ENCODE measurements around the gene CFDP1.

CFDP1 gene

DNA sequence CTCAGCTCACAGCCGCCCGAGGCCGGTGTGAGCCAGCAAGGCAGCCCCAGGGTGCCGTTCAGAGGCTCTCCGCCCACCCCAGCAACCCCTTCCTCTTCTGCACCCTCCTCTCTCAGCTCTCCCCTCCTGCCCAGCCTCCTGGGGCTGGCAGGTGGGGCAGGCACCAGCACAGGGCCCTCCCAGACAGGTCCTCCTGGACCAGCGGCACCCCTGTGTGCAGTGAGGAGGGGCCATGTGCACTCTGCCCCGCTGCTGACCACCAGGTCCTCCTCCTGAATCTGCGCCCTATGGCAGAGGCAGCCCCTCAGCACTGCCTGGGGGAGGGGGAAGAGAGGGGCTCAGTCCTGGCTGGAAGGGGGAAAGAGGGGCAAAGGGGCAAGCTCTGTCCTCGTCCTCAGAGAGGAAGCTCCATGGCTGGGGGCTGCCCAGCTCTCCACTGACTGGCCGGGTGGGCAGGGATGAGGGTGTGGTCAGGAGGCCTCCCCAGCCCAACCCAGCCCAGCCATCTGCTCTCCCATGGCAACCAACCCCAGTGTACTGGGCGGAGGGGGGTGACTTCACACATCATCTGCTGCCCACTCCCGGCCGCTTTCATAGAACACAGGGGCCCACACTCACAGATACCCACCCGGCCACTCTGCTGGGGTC lies 176.5 kb downstream of the CFDP1 start:
- in situ Hi-C loops (cut with HindIII; ENCODE audit: low sequenced_read_pairs): no loop called here

DNA sequence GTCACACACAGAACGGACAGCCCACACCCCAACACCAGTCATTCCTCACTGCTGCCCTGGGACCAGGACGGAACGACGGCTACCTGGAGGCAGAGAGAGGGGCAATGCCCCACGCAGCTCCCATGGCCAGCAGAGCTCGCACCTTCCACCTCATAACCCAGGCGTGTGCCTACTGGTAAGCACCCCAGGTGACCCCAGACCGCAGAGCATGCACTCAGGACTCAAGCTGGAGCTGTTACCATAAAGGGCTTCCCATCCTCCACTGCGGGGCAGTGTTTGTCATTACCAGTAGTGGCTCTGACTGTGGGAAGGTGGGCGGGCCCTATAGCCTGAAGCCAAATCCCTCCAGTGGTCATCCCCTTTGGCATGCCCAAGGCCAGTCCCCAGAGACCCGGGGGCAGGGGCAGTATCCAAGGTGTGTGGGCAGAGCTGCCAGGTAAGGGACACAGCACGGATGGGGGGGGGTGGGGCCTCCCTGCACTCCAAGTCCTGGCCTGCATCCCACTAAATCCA lies 177.2 kb downstream of the CFDP1 start:
- in situ Hi-C loops (cut with HindIII; ENCODE audit: low sequenced_read_pairs): no loop called here

DNA sequence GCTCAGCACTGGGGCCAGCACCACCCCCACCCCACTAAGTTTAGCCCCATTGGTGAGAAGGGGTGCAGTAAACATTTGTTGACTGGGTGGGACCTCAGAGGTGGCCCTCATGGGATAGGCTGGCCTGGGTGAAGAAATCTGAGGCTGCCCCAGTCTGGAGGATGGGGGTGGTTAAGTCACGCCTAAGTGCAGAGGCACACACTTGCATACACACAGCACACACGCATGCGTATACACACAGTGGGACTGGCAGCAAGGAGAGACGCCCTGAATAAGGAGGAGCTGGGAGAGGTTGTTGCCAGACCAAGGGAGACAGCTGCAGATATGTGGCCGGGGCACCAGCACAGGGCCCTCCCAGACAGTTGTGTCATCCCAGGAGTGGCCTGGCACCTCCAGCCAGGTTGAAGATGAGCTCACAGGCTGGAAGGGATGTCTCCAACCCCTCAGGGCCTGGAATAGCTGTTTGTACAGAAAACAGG lies 178.9 kb downstream of the CFDP1 start:
- in situ Hi-C loops (cut with HindIII; ENCODE audit: low sequenced_read_pairs): no loop called here

DNA sequence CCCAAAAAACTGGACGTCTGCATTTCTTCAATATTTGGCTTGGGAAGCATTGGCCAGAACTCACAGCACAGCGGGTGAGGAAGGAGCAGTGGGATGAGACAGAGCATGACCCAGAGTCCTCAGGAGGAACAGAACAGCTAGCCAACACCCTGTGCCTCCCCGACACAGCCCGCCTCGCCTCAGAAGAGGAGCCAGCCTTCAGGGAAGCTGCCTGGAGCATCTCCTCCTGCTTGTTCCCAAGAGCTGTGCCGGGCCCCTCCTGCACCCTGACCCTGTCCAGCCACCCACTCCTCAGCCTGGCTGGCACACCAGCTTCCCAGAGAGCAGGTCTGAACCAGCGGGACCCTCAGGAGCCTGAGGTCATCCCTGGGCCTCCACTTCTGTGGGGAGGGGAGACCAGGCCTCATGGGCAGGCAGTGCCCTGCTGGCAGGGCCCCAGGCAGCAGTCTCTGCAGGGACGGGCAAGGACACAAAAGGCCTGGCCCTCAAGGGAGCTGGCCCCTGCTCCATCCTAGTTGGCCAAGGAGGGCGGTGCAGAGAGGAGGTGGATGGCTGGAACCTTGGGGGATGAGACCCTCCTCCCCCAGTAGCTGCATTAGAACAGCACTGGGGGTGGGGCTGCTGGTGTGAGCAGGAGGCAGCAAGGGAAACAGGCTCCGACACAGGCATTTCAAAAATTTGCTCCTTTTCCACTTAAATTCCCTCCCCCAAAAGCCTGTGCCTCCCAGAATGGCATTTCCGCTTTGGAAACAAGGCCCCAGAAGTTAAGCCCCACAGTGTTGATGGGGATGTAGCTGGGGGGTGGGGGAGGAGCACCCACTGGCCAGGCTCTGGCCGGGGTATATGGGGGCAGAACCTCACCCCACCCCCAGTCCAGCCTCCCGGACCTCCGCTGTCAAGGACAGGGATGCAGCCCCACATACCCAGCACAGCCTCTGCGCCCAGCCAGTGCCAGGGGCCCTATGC lies 180.1 kb downstream of the CFDP1 start:
- in situ Hi-C loops (cut with HindIII; ENCODE audit: low sequenced_read_pairs): no loop called here

DNA sequence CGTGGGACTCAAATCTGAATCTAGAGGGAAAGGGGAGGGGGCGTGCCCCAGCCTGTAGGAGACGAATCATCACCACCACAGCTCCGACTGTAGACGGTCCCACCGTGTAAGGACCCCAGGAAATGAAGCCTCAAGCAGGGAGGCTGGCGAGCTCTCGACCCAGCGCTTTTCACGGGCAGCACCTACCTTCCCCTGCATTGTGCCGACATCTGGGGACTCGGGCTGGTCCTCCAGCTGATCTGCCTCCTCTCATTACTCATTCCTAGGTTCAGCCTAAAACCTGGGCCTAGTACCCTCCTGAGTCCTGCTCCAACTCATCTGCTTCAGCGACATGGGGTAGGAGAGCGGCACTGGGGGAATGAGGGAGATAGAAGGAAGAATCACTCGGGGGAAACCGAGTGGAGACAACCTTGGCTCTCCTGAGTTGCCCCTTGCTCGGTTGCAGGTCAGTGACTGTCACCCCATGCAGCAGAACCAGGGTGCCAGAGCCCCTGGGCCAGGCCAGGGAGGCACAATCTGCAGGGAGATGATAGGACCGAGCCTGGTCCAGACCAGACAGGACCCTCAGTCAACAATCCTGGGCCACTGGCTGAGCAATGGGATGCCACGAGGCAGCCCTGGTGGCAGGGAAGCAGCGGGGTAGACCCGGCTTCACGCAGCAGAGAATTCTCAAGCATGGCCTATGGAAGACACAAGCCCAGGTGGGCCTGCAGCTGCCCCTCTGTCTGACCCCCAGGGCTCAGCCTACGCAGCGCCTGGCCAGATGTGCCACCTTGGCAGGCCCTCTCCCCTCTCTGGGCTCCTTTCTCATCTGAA lies 181.0 kb downstream of the CFDP1 start:
- in situ Hi-C loops (cut with HindIII; ENCODE audit: low sequenced_read_pairs): no loop called here

DNA sequence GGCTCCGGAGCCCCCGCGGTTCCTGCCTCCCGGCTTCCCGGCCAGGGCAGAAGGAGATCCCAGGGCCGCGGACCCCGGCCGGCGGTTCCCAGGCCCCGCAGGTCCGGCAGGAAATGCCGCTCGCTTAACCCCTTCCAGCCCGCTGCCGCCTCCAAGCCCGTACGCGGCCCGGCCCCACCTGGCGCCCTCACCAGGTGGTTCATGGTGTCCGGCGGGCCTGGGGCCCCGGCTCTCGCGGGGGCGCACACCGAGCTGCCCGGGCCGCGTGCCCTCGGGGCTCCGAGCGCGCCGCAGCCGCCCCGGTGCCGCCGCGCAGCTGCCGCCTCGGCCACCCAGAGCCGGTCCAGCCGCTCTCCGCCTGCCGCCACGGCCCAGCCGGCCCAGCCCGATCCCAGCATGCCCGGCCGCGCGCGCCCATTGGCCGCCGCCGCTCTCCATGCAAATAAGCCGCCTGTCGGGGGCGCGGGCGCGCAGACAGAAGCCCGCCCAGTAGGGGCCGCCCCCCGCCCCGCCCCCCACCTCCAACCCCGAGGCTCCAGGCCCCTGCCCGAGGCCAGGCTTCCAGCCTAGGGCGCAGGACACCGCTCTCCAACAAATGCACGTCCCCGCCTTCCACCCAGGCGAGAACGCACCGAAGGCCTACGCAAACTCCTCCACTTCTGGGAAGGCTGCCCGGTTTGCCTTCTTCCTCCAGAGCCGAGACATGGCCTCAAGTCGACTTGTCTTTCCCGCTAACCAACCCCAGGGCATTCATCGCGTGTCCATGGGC lies 181.8 kb downstream of the CFDP1 start, which contains the start of gene BCAR1:
TSS of gene BCAR1 (minus strand) at position 345 of the 769 bp plus-strand sequence. CDS start at position 203, 142 bp downstream.
- in situ Hi-C loops (cut with HindIII; ENCODE audit: low sequenced_read_pairs): no loop called here

DNA sequence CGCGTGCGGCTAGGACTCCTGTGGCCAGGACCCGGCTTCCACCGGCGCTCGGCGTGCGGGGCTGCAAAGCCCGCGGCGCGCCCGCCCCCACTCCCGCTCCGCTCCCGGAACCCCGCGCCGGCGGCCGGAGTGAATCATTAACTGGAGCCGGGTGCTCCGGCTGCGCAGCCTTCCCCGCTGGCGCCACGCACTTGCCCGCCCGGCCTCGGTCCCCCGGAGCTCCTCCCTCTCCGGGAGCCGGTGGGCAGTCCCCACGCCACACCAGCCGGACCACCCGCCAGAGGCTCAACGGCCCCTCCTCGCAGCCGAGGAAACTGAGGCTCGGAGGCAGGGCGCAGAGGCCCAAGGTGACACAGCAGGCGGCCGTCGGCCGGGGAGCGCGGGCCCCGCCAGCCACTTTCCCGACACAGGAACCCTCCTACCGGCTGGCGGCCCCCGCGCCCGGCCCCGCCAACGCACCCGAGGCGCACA lies 182.5 kb downstream of the CFDP1 start:
- in situ Hi-C loops (cut with HindIII; ENCODE audit: low sequenced_read_pairs): no loop called here

DNA sequence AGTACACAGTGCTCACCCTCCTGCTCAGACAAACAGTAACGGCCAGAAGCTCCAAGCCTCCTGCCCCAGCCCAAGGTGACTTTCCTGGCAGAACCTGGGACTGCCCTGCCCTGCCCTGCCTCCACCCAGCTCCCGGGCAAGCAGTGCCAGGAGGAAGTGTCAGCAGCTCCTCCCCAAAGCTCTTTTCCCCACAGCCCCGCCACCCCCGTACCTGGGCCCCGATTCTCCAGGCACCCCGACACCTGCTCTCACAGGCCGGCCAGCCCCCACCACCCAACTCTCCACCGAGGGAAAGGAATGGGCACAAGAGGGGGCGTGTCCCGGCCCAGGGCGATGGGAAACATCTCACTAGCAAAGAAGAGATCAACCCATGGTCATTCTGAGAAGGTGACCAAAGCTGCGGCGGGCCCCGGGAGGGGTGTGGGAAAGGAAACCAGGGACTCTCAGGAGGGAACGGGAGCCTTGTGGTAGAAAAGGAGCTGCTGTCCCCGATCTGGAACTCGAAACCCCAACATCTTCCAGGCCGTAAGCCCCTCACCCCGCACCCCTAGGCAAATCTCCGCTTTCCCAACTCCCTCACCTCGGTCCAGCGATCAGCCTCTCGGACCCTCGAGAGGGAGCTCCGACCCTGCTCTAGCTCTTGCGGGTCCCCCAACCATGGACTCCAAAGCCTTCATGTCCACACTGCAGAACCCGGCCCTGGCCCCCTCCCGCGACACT lies 183.1 kb downstream of the CFDP1 start:
- in situ Hi-C loops (cut with HindIII; ENCODE audit: low sequenced_read_pairs): no loop called here

DNA sequence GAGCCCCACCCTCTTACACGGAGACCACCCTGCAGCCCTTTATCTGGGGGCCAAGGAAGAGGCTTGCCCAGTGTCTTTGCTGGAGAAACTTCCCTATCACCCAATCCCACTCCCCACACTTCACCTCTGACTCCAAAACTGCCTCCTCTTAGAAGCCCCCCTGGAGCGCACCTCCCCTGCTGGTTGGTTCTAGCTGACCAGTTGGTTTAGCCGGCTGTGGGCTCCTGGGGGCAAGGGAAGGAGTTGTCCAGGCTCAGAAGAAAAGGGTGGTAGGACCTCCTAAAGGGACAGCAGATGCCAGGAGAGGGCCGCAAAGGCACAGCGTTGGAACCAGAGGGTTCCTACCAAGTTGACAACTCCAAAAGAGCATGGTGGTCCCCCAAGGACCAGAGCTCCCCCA lies 183.9 kb downstream of the CFDP1 start:
- in situ Hi-C loops (cut with HindIII; ENCODE audit: low sequenced_read_pairs): no loop called here

DNA sequence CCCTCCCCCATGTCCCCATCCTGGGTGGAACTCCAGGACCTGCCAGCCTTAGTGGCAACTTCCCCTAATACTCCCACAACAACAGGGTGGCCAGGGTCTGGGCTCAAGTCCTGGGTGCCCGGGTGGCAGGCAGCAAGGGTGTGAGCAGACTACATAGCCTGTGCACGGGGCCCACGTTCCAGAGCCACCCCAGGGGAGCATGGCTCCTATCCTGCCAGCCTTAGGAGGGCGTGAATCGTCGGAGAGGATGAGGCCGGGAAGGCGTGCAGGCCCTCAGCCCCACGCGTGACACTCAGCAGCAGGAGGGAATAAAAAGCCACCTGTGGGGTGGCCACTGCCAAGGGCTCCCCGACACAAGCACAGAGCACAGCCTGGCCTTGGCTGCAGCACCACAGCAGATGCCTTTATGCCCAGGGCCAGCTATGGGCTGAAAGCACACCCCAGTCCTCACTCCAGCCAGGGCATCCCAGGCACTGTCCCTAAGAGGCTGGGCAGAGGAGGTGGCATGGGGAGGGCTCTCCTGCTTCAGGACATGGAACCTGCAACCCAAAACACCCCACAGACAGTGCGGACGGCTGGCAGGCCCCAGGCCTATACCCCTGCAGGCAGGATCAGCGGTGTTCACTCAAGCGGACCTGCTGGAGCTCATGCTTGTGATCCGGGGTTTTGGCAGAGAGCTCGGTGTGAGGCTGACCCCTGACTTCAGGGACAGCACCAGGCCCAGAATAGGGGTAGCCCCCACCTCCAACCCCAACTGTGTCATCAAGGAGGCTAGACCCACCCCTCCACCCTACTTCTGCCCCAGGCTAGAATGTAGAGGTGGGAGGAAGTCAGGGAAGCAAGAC lies 184.5 kb downstream of the CFDP1 start:
- in situ Hi-C loops (cut with HindIII; ENCODE audit: low sequenced_read_pairs): no loop called here

DNA sequence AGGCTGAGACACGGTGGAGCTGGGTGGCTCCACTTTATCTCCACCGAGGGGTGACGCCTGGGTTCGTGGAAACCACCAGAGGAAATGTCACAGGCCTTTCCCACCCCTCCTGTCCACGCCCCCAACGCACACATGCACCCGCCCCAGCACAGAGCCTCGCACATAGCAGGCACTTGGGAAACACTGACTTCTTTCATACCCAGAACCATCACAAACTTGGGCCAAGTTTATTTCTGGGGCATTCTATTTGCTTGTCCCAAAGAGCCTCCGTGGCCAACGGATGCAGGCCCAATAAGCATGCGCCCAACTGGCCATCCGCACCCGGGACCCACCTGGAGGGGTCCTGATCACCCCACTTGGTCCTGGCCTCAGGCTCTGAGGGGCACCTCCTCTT lies 185.2 kb downstream of the CFDP1 start:
- in situ Hi-C loops (cut with HindIII; ENCODE audit: low sequenced_read_pairs): no loop called here

DNA sequence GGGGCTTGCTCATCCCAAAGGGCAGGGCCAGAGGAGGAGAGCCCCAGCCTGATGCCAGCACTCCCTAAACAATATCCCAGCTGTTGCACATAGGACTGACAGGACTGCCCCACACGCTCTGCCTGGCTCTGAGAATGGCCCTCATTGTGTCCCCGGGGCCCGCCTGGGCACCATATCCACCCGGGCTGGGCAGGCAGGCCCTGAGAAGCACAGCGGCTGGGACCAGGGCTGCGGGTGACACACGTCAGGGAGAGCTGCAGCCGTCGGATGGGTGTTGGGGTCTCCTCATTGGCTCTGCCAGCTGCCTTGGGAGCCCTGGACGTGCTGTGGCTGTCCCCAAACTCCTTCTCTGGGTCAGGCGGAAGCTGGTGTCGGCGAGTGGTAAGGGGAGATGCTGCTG lies 186.1 kb downstream of the CFDP1 start:
- in situ Hi-C loops (cut with HindIII; ENCODE audit: low sequenced_read_pairs): no loop called here

DNA sequence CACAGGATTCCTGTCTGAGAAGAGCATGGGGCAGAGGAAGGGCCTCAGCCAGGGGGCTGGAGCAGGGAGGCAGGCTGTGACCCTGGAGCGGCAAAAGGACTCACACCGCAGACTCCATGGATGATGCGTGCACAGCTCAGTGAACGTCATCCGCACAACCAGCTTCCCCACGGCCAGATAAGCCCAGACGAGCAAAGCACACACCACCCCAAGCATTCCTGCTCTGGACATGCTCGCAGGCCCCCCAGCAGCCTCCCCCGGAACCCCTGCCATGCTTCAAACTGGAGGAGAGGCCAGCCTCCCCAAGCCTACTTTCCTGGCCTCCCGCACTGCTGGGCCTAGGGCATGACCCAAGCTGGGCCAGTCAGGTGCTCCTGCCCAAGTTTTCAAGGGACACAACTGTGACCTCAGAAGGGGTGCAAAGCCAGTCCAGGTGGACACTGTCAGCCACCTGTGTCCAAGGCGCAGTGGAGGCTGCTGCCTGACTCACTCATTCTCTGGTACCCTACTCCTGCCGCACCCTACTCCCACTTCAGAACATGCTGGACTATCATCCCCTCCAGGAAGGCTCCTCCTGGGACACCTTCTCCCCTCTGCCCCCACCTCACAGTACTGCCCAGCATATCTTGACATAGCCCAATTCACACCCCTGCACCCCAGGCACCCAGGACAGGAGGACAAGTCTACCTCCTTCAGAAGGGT lies 186.6 kb downstream of the CFDP1 start:
- in situ Hi-C loops (cut with HindIII; ENCODE audit: low sequenced_read_pairs): no loop called here

DNA sequence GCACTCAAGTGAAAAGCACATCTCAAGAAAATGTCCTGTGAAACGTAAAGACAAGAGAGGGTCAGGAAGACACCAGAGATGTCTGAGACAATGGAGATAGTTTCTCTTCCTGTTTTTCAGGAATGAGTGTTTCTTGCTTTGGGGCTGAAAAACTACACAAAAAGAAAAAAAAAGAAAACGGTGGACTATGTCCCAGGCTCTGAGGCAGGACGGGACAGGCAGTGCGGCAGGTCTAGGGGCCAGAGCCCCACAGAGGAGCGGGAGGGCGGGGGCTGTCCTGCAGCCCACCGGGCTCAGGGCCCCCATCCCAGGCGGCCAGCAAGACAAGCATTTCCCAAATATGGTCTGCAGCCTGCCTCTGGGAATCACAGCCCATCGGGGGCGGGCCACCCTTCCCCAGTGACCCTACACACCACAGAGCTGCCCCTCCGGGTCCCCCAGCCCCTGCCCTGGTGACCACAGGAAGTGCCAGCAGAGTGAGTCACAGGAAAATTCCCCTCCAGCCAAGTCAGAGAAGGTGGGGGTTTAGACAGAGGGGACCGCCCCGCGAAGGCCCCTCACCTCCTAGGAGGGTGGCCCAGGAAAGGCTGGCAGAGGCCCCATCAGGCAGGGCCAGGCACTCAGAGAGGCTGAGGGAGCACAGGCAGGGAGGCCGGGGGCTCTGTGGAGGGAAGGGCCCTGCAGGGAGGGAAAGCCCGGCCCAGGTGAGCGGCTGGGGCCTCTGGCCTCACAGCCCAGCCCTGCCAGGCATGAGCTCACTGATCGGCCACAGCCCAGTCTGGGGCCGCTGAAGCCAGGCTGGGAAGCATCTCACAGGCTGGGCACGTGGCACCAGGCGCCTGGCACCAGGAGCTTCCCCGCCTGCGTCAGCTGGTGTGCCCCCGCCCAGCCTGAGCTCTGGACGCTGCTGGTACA lies 188.2 kb downstream of the CFDP1 start:
- in situ Hi-C loops (cut with HindIII; ENCODE audit: low sequenced_read_pairs): no loop called here

DNA sequence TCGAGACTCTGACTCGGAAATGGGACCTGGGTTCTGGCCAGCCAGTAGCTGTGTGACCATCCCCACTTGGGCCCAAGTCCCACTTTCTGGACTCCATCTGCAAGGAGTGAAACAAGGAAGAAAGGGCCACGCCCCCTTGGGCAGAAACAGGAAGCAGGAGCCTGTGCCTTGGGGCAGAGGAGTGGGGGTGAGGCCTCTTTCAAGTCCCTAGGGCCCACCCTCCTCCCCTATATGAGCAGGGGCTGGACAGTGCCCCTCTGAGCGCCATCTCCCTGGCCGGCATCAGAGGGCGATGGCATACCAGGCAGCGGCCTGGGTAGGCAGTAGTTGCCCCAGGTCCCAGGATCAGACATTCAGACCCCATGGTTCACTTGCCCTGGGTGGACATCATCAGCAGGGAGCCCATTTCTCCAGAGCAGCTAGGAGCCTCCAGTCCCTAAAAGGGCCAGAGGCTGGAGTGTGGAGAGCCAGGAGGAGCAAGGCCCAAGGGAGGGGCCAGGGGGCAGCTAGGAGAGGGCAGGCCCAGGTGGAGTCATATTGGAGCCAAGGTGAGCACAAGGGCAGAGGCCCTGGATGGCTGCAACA lies 189.0 kb downstream of the CFDP1 start:
- in situ Hi-C loops (cut with HindIII; ENCODE audit: low sequenced_read_pairs): no loop called here

Measured in DLD1 (cell line).